Left cardiac atrium (tissue), 2 donors: ENCODE results near the gene TRIP4. TPM values are rescaled to one million over a fixed set of nuclear protein-coding genes. Genes with fewer than 3 reads are reported as not detected.

ENCODE experiments used
- total RNA-seq, 2 donors: library from RNA; stranded (reverse); fragmentation: NEBNext Ultra II Directional; extraction: Animal tissue kit (Norgen Biotek cat#: 25700); gene quantifications; one replicate each; pipeline ENCODE4 v1.2.1, GENCODE V29; 2021
- donor health status: DM: no; HTN: yes; CAD: no; lungs with severe emphysema.
- donor health status: DM: yes; HTN: yes; CAD: no.

TRIP4 gene
- total RNA-seq, 2 donors from 2014 or later = 15.5 to 16.3 TPM

Other genes with a start within 250 kb of the TRIP4 start
- 10 to 100 TPM; 28.9 to 29.8 TPM for gene SNX22, start 236.1 kb upstream of the TRIP4 start, total RNA-seq
- gene PPIB, start 224.8 kb upstream of the TRIP4 start, total RNA-seq = 100 to 1,000 TPM; 256 to 257 TPM
- 1 to 10 TPM; 8.6 to 9.7 TPM for gene CSNK1G1, start 31.7 kb upstream of the TRIP4 start, total RNA-seq
- 1 to 10 TPM; 1.1 to 3.8 TPM for gene PCLAF, start 6.4 kb upstream of the TRIP4 start, total RNA-seq
- 10 to 100 TPM; 17.5 to 18.1 TPM for gene ZNF609, start 72.7 kb downstream of the TRIP4 start, total RNA-seq